ENCODE measurements around the gene TYROBP.

GRCh38 chr19:35899547-35900214 lies 8.4 kb downstream of the TYROBP start:
- no peak for TF ChIP-seq EZH2 (IDR thresholded peaks at IDR 0.05; ENCODE audit: borderline replicate concordance, low read depth, low read length, poor library complexity, severe bottlenecking)
- TF ChIP-seq, protein P1, sequence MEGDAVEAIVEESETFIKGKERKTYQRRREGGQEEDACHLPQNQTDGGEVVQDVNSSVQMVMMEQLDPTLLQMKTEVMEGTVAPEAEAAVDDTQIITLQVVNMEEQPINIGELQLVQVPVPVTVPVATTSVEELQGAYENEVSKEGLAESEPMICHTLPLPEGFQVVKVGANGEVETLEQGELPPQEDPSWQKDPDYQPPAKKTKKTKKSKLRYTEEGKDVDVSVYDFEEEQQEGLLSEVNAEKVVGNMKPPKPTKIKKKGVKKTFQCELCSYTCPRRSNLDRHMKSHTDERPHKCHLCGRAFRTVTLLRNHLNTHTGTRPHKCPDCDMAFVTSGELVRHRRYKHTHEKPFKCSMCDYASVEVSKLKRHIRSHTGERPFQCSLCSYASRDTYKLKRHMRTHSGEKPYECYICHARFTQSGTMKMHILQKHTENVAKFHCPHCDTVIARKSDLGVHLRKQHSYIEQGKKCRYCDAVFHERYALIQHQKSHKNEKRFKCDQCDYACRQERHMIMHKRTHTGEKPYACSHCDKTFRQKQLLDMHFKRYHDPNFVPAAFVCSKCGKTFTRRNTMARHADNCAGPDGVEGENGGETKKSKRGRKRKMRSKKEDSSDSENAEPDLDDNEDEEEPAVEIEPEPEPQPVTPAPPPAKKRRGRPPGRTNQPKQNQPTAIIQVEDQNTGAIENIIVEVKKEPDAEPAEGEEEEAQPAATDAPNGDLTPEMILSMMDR (conservative IDR thresholded peaks at IDR 0.05; ENCODE audit: low read depth, low read length) = no peak
